ENCODE measurements around the gene CORO2B.
"Not testable (repeated sequence)": the region's sequence is repeated elsewhere in the genome, so short reads cannot be mapped to it uniquely, and the experiment has no call there.

CORO2B gene

DNA sequence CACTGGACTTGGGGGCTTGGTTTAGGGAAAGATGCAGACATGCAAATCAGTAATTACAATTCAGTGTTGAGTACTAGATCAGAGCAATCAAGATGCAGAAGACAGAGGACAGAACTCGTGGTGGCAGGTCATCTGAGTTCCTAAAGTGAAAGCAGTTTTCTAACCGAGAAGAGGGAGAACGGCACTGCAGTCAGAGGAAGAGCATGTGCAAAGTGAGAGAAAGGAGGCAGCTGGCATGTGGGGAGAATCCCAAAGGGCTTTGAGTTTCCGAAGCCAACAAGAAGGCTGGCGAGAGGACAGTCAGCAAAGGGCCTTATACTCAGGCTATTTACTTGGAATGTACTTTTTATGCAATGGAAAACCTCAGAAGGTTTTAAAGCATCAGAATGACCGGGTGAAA, 154.9 kb downstream of the CORO2B start:
- no peak for DNase-seq (ENCODE audit: low read depth)

DNA sequence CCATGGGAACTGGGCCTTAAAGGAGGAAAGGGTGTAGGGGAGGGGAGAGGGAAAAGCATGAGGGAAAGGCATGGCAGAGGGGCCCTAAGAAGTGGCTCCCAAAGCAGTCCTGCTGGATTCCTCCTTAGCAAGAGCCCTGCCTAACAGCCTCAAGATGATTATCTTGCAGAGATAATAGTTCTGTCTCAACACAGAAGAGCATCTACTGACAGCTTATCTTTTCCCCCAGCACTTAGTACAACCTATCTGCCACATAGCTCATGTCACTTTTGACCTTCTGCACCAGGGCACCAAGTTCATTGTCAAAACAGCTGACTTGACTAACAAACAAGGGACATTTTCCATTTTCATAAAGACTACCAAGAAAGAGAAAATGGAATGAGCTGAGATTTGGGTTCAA, 155.6 kb downstream of the CORO2B start:
- no peak for DNase-seq (ENCODE audit: low read depth)

DNA sequence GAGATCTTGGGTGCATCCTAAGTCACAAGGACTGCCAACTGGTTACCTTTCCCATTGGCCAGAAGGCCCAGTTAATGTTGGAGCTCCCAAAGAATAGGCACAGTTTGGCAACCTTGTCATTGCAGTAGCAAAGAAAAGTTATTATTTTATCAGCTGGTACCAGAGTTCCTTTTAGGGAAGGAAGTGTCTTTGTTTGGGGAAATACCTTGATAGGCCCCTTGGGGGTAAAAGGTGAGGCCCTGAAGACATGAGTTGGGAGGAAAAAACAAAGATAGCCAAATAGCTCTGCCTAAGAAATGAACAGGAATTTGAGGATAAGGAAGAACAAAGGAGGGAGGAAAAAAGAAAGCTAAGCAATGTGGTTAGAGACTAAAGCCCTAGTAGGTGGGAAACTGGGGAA, 156.1 kb downstream of the CORO2B start:
- no peak for DNase-seq (ENCODE audit: low read depth)

DNA sequence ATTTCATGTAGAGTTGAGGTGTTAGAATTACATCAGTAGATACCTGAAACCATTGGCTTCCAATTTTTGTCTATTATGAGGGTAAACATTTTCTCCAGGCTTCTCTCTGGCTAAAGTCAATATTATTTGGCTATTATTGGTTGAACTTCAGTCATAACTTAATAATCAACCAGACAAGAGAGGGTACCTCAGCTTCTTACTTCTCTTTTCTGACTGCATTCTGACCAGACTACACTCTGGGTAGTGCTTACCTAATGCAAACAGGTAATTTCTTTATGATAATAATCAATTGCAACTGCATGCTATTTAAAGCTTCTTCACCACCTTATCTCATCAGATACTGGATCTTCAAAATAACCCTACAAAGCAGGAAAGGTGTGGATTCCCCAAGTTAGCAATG, 156.8 kb downstream of the CORO2B start:
- no peak for DNase-seq (ENCODE audit: low read depth)

DNA sequence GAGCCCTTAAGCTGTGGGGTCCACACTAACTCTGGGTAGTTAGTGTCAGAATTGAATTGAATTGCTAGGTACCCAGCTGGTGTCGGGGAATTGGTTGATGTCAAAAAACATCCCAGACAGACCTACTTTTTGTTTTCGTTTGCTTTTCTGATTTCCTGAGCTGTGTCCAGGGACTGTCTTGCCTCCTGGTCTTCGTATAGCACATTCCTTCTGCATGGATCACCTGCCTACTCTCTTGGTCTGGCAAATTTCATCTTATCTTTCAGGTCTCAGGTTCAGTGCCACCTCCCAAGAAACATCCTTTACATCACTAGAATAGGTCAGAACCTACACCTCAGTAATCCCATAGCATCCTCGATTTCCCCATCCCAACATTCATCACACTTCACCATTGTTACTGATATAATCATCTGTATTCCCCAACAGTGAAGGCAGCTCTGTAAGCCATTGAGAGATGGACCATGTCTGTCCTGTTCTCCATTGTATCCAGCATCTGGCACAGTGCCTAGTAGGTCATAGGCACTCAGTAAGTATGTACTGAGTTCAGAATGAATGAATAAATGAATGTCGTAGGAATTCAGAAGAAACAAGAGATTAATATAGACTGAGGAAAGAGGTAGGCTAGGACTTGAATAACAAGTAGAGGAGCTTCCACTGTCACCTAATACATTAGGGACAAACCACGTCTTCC, 160.7 kb downstream of the CORO2B start:
- DNase-seq (ENCODE audit: low read depth) = no peak

DNA sequence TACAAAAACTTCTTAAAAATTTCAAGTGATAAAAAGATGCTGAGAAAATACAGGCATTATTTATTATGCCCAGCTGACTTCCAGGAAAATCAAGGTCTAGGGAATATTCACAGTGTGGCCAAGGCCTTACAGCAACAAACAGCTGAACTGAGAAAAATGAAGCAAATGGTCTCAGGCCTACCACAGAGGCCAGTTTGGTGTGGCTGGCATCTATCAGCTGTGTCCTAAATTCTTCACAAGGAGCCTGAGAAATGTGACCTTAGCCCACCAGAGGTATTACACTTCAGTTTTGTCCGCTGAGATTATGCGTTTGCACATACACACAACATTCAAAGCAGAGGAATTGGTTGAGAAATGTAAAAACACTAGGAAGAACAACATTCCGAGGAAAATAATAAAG, 164.5 kb downstream of the CORO2B start:
- no peak for DNase-seq (ENCODE audit: low read depth)

DNA sequence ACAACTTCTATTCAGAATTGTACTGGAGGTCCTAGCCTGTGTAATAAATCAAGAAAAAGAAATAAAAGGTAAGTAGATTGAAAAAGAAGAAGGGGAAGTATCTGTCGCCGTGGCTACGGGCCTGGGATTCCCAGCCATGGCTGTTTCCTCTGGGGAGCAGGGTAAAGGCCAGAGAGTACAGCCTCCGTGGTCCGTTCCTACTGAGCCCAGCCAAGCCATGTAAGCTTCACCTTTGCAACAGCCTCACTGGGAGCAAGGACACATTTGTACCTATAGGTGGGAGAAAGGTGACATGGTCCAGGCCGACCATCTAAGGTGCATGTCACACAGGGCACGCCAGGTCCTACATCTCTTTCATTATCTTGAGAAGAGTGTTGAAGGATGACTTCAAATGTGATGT, 170.6 kb downstream of the CORO2B start:
- DNase-seq (ENCODE audit: low read depth) = no peak

DNA sequence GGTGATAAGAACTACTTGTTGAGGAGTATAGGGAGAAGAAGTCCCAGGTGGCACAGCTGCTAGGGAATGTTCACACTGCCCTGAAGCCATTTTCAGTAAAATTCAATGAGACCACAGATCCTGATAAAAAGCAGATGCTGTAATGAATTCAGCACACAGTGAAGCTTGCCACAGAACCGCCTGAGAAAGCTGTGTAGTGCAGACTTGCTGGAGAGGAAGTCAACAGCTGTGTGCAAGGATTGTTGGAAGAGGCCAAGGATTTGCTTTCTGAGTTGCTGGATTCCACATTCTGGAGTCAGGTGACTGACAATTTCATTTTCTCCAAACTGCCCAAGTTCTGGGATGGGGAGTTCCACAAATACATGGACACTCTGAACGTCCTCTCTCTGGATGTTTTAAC, 171.0 kb downstream of the CORO2B start:
- DNase-seq (ENCODE audit: low read depth) = no peak

DNA sequence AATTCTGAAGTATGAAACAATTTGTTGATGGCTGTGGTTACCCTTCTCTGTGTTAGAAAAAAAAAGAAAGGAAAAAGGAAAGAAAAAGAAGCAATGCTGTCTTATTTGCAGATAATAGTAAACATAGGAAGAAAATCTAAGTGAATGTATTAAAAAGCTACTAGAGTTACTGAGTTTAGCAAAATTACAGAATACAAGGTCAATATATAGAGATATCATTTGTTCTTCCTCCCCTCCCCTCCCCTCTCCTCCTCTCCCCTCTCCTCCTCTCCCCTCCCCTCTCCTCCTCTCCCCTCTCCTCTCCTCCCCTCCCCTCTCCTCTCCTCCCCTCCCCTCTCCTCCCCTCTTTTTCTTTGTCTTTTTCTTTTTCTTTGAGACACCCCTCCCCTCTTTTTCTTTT, 172.8 kb downstream of the CORO2B start:
- no peak for DNase-seq (ENCODE audit: low read depth)

DNA sequence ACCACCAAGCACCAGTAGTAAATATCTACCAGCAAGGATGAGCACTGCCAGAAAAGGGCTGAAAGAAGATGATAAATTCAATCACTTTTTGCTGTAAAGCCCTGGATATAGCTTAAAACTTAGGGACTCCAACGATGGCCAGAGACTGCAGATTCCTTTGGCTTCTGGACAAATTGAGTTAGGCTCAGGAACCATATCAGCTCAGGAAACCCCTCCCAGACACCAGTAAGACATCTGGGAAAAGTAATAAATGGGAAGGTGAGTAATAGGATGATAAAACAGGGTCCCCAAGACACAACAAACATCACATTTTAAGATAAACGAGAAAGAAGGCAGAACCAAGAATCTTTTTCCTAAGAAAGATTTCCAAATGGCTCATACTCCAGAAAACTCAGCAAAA, 176.9 kb downstream of the CORO2B start:
- DNase-seq (ENCODE audit: low read depth) = no peak

DNA sequence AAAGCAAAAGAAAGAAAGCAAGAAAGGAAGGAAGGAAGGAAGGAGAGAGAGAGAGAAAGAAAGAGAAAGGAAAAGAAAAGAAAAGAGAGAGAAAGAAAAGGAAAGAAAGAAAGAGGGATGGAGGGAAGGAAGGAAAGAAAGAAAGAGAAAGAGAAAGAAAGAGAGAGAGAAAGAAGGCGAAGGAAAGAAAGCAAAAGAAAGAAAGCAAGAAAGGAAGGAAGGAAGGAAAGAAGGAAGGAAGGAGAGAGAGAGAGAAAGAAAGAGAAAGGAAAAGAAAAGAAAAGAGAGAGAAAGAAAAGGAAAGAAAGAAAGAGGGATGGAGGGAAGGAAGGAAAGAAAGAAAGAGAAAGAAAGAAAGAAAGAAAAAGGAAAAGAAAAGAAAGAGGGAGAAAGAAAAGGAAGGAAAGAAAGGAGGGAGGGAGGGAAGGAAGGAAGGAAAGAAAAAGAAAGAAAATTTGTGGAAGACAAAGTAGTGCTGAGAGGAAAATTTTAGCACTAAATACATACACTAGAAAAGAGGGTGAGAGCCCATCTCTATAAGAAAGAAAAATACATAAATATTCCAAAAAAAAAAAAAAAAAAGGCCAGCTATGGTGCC, 181.3 kb downstream of the CORO2B start:
- DNase-seq (ENCODE audit: low read depth) = not testable (repeated sequence)

DNA sequence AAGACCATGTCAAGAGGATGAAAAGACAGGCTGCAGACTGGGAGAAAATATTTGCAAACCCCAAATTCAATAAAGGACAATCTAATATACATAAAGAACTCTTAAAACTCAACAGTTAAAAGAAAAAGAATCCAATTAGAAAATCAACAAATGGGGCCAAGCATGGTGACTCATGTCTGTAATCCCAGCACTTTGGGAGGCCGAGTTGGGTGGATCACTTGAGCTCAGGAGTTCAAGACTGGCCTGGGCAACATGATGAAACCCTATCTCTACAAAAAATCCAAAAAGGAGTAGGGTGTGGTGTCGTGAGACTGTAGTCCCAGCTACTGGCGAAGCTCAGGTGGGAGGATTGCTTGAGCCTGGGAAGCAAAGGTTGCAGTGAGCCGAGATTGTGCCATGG, 184.3 kb downstream of the CORO2B start:
- DNase-seq (ENCODE audit: low read depth) = no peak

DNA sequence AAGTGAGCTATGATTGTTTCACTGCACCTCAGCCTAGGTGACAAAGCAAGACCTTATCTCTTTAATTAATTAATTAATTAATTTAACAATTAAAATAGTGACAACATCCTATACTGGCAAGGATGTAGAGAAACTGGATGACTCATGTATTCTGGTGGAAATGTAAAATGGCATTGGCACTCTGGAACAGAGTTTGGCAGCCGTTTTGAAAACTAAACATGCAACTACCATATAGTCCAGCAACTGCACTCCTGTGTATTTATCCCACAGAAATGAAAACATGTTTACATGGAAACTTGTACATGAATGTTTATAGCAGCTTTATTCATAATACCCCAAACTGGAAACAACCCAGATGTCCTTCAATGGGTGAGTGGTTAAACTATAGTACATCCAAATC, 185.3 kb downstream of the CORO2B start:
- DNase-seq (ENCODE audit: low read depth) = no peak

DNA sequence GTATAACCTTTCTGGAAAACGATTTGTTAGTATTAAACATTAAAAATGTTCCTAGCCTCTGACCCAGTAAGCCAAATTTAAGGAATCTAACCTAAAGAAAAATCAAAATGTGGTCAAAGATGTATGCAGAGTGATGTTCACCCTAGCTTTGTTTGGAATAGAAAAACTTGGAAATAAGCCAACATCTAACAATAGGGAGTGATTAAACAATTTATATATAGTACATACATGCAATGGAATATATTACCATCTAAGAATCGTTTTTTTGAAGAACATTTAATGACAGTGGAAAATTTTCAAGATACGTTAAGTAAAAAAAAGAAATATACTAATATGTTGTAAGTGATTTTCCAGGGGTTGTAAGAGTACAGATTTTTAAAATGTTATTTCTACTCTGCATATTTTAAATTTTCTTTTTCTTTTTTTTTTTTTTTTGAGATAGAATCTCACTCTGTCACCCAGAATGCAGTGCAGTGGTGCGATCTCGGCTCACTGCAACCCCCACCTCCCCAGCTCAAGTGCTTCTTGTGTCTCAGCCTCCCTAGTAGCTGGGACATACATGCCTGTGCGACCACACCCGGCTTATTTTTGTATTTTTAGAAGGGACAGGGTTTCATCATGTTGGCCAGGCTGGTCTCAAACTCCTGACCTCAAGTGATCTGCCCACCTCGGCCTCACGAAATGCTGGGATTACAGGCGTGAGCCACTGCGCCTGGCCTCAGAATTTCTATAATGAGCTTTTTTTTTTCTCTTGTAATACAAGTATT, 187.0 kb downstream of the CORO2B start:
- no peak for DNase-seq (ENCODE audit: low read depth)

DNA sequence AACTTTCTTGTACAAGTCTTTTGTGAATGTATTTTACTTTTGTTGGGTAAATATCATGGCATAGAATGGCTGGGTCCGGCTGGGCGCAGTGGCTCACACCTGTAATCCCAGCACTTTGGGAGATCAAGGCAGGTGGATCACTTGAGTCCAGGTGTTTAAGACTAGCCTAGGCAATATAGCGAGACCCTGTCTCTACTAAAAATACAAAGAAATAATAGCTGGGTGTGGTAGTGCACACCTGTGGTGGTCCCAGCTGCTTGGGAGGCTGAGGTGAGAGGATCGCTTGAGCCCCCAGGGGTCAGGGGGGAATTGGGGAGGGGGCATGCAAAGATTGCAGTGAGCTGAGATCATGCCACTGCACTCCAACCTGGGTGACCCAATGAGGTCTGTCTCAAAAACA, 189.0 kb downstream of the CORO2B start:
- no peak for DNase-seq (ENCODE audit: low read depth)

DNA sequence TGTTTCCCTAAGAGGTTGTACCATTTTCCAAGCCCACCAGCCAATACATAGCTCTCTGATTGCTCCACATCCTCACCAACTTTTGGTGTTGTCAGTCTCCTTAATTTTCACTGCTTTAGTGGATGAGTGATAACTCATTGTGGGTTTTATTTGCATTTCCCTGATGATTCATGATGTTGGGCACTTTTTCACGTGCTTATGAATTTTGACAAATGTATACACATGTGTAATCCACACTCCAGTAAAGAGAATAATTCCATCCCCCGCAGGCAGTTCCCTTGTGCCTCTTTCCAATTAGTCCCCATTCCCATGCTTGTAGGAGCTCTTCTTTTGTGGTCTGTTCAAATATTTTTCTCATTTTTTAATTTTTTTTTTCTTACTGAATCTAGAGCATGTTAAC, 189.5 kb downstream of the CORO2B start:
- no peak for DNase-seq (ENCODE audit: low read depth)

DNA sequence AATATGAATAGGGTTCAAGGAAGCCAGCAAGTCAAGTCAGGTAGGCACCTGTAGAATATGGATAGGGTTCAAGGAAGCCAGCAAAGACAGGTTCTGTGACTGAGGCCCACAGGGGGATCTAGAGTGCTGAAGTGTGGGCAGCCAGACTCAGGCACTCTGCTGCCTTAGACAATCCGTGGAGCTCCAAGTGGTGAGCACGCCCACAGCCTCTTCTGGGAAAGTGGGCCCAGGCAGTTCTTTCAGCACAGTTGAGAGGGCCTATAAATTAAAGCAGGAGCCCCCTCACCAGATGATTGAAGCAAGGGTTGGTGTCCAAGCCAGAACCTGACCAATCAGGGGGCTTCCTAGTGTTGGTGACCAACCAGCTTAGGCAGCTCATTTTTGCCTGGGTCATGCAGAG, 190.9 kb downstream of the CORO2B start:
- DNase-seq (ENCODE audit: low read depth) = no peak

DNA sequence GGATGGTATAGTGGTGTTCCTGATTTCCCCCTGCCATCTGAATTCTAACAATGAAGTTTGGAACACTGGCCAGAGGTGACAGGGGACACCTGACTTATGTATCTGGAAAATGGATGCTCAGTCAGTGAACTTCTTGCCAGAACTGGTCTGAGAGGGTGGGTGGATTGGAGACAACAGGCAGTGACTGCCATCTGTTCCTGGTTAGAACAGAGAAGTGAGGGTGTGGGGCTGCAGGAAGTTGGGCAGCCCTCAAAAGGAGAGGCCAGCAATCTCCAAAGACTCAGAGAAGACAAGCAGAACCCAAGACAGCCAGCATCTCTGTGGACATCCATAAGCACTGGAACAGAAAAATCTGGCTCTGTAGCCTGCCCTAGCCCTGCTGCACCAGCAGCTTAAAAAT, 191.4 kb downstream of the CORO2B start:
- no peak for DNase-seq (ENCODE audit: low read depth)

DNA sequence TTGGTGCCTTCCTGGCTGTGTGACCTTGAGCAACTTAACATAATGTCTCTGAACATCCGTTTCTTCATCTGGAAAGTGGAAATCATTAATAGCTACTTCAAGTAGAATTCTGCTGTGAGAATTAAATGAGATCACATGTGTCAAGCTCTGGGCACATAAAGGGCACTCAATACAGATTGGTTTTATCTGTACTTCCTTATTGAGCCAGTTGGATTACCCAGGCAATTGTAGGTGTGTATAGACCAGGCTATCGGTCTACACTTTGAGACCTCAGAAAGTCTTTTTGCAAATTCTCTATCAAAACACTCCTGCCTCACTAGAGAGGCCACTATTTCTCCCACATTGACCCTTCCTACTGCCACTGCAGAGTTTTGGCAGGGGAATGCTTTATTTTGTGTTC, 194.2 kb downstream of the CORO2B start:
- DNase-seq (ENCODE audit: low read depth) = no peak

DNA sequence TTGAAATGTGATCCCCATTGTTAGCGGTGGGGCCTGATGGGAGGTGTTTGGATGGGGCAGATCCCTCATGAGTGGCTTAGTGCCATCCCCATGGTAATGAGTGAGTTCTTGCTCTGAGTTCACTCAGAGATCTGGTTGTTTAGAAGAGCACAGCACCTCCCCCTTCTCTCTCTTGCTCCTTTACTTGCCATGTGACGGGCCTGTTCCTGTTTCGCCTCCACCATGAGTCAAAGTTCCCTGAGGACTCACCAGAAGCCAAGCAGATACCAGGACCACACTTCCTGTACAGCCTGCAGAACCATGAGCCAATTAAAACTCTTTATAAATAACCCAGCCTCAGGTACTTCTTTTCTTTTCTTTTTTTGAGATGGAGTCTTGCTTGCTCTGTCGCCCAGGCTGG, 195.3 kb downstream of the CORO2B start:
- no peak for DNase-seq (ENCODE audit: low read depth)

DNA sequence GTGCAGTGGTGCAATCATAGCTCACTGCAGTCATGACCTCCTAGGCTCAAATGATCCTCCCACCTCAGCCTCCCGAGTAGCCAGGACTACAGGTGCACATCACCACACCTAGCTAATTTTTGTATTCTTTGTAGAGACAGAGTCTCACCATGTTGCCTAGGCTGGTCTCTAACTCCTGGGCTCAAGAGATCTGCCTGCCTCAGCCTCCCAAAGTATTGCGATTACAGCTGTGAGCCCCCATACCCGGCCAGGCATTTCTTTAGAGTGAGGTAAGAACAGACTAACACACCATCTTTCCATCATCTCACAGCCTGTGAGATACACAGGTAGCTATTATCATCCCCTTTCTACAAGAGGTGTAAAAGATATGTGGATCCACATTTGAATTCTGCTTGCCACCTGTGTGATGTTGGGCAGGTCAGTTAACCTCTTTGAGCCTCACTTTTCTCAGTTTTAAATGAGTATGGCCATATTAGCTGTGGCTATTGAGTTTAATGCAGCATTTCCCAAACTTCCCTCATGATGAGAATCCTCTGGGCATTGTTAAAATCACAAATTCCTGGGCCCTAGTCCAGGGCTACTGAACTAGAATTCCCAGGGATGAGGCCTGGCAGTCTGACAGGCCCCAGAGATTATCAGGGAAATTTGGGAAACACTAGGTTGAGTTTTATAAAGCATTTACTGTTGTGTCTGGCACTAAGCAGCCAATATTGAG, 195.9 kb downstream of the CORO2B start:
- no peak for DNase-seq (ENCODE audit: low read depth)

DNA sequence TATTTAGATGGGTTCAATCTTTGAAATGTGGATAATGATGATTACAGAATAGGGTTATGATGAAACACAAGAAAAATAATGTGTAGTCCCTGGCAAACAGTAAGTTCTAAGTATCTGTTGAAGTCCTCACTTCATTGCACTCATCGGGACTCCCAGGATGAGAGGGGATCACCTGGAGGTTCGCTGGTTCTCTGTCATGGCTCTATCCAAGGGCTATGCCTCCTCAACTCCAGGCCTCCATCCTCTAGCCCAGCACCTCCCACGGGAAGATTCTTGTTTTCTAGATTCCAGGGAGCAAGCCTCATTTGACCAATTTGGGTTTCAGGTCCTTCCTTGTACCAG, 196.4 kb downstream of the CORO2B start:
- no peak for DNase-seq (ENCODE audit: low read depth)
